ENCODE data around the gene SPOCK2. TPM values are rescaled to one million over a fixed set of nuclear protein-coding genes. Genes with fewer than 3 reads are reported as not detected.
"Not testable (repeated sequence)": the region's sequence is repeated elsewhere in the genome, so short reads cannot be mapped to it uniquely, and the experiment has no call there.

Gene SPOCK2
- total RNA-seq, 3 donors from 2014 or later, result 3.9 to 4.5 (median 4.1) TPM

DNA sequence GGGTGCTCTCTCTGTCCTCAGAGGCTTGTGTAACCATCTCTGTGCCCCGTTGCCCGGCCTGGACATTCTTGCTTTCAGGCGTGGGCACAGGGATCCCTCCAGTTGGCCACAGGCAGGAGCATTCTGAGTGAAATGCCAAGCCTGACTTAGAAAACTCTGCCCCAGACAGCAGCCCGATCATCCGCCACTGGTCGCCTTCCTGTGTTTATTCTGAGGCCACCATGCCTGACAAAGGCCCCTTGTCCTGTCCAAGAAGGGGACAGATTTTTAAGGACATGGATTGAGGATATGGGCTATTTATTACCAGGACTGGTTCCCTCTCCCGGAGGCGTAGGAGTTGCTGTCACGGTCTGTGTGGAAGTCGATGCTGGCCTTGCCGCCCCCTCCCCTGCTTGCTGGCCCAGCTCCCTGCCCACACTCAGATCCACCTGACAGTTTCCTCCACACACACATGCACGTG is 54.3 kb downstream of the SPOCK2 start:
- intact Hi-C loops (cut with DNase I; ENCODE audit: low total_unique reads), result no loop called here
- H3K9me3 ChIP-seq, result no peaks in the 10 kb centered on the region
- H3K36me3 ChIP-seq, result no peaks in the 10 kb centered on the region
- H3K4me1 ChIP-seq, result peaks cover 0 to 5% of the 10 kb centered on the region in 2 donors
- DNase-seq (ENCODE audit: low spot score in 2 of 2), result no peak
- peak overlapping the region; percentile 40 to 42 for H3K27ac ChIP-seq
- TF ChIP-seq POLR2AphosphoS5 (IDR thresholded peaks at IDR 0.05), result no peak
- TF ChIP-seq, protein P1, sequence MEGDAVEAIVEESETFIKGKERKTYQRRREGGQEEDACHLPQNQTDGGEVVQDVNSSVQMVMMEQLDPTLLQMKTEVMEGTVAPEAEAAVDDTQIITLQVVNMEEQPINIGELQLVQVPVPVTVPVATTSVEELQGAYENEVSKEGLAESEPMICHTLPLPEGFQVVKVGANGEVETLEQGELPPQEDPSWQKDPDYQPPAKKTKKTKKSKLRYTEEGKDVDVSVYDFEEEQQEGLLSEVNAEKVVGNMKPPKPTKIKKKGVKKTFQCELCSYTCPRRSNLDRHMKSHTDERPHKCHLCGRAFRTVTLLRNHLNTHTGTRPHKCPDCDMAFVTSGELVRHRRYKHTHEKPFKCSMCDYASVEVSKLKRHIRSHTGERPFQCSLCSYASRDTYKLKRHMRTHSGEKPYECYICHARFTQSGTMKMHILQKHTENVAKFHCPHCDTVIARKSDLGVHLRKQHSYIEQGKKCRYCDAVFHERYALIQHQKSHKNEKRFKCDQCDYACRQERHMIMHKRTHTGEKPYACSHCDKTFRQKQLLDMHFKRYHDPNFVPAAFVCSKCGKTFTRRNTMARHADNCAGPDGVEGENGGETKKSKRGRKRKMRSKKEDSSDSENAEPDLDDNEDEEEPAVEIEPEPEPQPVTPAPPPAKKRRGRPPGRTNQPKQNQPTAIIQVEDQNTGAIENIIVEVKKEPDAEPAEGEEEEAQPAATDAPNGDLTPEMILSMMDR (IDR thresholded peaks at IDR 0.05), result no peak
- no peak for TF ChIP-seq POLR2A (IDR thresholded peaks at IDR 0.05)
- no peak overlapping the region for H3K4me3 ChIP-seq
- no peaks in the 10 kb centered on the region for H3K27me3 ChIP-seq

DNA sequence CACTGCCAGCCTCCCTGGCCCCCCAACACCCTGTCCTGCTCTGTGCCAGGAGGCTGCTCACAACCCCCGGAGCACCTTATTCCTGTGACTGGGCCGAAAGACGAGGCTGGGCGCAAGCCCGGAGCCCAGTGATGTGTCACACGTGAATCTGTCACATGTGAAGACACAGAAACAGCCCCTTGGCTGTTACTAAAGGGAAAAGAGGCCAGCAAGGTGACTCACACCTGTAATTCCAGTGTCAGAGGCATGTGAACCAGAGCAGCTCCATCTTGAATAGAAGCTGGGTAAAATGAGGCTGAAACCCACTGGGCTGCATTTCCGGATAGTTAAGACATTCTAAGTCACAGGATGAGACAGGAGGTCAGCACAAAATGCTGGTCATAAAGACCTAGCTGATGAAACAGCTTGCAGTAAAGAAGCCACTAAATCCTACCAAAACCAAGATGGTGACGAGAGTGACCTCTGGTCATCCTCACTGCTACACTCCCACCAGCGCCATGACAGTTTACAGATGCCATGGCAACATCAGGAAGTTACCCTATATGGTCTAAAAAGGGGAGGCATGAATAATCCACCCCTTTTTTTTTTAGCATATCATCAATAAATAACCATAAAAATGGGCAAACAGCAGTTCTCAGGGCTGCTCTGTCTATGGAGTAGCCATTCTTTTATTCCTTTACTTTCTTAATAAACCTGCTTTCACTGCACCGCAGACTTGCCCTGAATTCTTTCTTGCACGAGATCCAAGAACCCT is 55.8 kb downstream of the SPOCK2 start:
- H3K36me3 ChIP-seq; intact Hi-C loops (cut with DNase I; ENCODE audit: low total_unique reads); H3K9me3 ChIP-seq; H3K4me1 ChIP-seq; H3K27me3 ChIP-seq; H3K4me3 ChIP-seq; DNase-seq (ENCODE audit: low spot score in 2 of 2); H3K27ac ChIP-seq: not testable (repeated sequence)

DNA sequence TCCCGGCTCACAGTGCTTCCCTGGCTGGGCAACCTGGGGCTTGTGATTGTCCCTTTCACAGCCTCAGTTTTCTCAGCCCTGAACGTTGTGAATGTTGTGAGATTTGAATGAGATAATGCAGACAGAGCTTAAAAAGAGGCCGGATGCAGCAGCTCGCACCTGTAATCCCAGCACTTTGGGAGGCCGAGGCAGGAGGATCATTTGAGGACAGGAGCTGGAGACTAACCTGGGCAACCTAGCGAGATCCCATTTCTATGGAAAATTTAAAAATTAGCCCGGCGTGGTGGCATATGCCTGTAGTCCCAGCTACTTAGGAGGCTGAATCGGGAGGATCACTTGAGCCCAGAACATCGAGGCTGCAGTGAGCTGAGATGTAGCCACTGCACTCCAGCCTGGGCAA is 56.6 kb downstream of the SPOCK2 start:
- intact Hi-C loops (cut with DNase I; ENCODE audit: low total_unique reads), result no loop called here

DNA sequence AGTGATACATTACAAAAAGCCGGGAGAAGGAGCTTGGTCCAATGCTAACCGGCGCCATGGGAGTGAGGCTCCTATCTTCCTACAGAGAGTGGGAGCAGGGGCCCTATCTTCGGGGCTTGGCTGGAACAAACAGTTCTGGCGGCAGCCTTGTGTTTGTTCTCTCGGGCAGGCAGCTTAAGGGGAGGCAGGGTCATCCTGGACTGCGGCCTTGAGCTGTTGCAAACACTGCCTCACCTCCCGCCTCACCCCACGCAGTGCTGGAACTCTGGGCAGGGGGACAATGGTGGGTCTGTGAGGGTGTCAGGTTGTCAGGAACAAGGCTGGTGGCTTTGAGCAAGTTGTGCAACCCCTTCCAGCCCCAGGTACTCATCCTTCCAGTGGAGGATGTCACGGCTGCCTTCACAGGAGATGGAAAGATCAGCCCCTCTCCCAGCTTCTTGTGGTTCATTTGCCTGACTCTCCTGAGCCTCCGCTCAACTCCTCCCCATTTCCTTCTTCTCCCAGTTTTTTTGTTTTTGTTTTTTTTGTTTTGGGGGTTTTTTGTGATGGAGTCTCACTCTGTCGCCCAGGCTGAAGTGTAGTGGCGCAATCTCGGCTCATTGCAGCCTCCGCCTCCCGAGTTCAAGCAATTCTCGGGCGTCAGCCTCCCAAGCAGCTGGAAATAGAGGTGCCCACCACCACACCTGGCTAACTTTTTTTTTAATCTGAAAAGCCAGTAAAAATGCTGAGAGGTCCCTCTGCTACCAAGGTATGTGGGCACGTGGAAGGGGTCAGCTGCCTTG is 57.4 kb downstream of the SPOCK2 start:
- no peaks in the 10 kb centered on the region for H3K27me3 ChIP-seq
- H3K36me3 ChIP-seq, result no peaks in the 10 kb centered on the region
- no peak overlapping the region for H3K27ac ChIP-seq
- no peaks in the 10 kb centered on the region for H3K9me3 ChIP-seq
- TF ChIP-seq, protein P1 (IDR thresholded peaks at IDR 0.05), result no peak
- TF ChIP-seq POLR2A (IDR thresholded peaks at IDR 0.05) (no peak), POLR2AphosphoS5 (IDR thresholded peaks at IDR 0.05) (peak in 1 of 3 donors; percentile 29)
- H3K4me3 ChIP-seq, result no peak overlapping the region
- no peaks in the 10 kb centered on the region for H3K4me1 ChIP-seq
- DNase-seq (ENCODE audit: low spot score in 2 of 2), result no peak
- intact Hi-C loops (cut with DNase I; ENCODE audit: low total_unique reads), result no loop called here

More for the DNA sequence above, 56.6 kb downstream of the SPOCK2 start:
- Histone ChIP-seq H3K9me3 (no peaks in the 10 kb centered on the region), H3K36me3 (no peaks in the 10 kb centered on the region), H3K4me3 (no peak overlapping the region), H3K27me3 (no peaks in the 10 kb centered on the region), H3K4me1 (no peaks in the 10 kb centered on the region), H3K27ac (no peak overlapping the region)
- TF ChIP-seq POLR2AphosphoS5 (IDR thresholded peaks at IDR 0.05) (no peak), POLR2A (IDR thresholded peaks at IDR 0.05) (no peak)
- TF ChIP-seq, protein P1 (IDR thresholded peaks at IDR 0.05), result no peak
- no peak for DNase-seq (ENCODE audit: low spot score in 2 of 2)

DNA sequence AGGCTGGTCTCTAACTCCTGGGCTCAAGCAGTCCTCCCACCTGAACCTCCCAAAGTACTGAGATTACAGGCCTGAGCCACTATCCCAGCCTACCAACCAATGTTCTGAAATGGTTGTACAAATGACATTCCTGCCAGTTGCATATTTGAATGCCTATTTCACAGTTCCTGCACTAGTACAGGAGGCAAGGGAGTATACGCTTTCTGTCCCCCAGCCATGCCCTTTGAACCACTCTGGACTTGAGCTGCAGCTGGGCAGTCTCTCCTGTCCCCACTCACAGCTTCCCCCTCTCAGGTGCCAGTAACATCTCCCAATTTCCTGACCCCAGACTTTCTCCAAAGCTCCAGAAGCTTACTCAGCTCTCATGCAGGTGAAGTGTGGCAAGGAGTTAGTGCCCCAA is 58.9 kb downstream of the SPOCK2 start:
- TF ChIP-seq POLR2AphosphoS5 (IDR thresholded peaks at IDR 0.05), result no peak
- H3K4me1 ChIP-seq, result no peaks in the 10 kb centered on the region
- no peak overlapping the region for H3K4me3 ChIP-seq
- intact Hi-C loops (cut with DNase I; ENCODE audit: low total_unique reads), result no loop called here
- no peaks in the 10 kb centered on the region for H3K36me3 ChIP-seq
- no peak overlapping the region for H3K27ac ChIP-seq
- no peaks in the 10 kb centered on the region for H3K27me3 ChIP-seq
- no peak for DNase-seq (ENCODE audit: low spot score in 2 of 2)
- H3K9me3 ChIP-seq, result no peaks in the 10 kb centered on the region

DNA sequence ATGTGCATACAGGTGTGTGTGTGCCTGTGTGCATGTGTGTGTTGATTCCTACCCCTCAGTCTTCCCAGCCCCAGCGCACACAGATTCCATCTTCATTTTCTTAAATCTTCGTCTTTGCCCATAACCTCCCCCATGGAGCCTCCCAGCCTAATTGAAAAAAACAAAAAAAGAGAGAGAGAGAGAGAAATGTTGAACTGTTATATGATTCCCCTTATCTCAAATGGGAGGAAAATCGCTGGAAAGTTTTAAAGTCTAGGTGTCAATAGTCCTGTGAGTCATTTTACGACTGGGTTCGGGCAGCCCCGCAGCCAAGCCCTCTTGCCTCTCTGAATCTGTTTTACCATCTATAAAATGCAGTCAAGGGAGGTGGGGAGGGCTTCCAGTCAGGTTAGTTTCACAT is 60.9 kb downstream of the SPOCK2 start:
- no peaks in the 10 kb centered on the region for H3K9me3 ChIP-seq
- no peak overlapping the region for H3K4me3 ChIP-seq
- DNase-seq (ENCODE audit: low spot score in 2 of 2), result no peak
- intact Hi-C loops (cut with DNase I; ENCODE audit: low total_unique reads), result no loop called here
- H3K27me3 ChIP-seq, result no peaks in the 10 kb centered on the region
- H3K27ac ChIP-seq, result no peak overlapping the region
- TF ChIP-seq POLR2A (IDR thresholded peaks at IDR 0.05) (no peak), POLR2AphosphoS5 (IDR thresholded peaks at IDR 0.05) (no peak)
- TF ChIP-seq, protein P1 (IDR thresholded peaks at IDR 0.05), result no peak
- no peaks in the 10 kb centered on the region for H3K36me3 ChIP-seq
- H3K4me1 ChIP-seq, result no peaks in the 10 kb centered on the region
